AG04450 (cell line): ENCODE data around the gene NCBP3. TPM values are rescaled to one million over a fixed set of nuclear protein-coding genes. Genes with fewer than 3 reads are reported as not detected.

Source experiments
- CTCF ChIA-PET: fragments of 300-600, 350-600 bp; formaldehyde crosslinking; extraction: SDS; loops from one replicate; lab custom pipeline; 2022; ENCODE audit warnings: antibody characterized with exemption, inconsistent platforms; lab: Charles Lee
- POLR2A ChIA-PET: fragments of 350-600 bp; formaldehyde crosslinking; extraction: SDS; loops from one replicate; lab custom pipeline; 2021; ENCODE audit warnings: antibody characterized with exemption, inconsistent platforms; lab: Yijun Ruan, JAX
- DNase-seq: peaks from one replicate; pipeline ENCODE4 v3.0.0-alpha.2; 2011; ENCODE audit warnings: low read depth, low spot score
- H3K27ac ChIP-seq: one replicate; pipeline ENCODE4 v1.5.1; 2012; ENCODE audit warnings: low read depth, low read length, control low read depth
- H3K27me3 ChIP-seq: one replicate; pipeline ENCODE4 v1.6.0; 2012; ENCODE audit warnings: low read length; ENCODE audit not compliant: control insufficient read depth, insufficient read depth
- H3K4me3 ChIP-seq: 2 replicates; pipeline ENCODE4 v1.5.1; 2011; ENCODE audit warnings: mild to moderate bottlenecking, low read depth, low read length, control low read depth
- H3K9me3 ChIP-seq: 2 replicates; pipeline ENCODE4 v1.5.1; 2012; ENCODE audit warnings: low read length; ENCODE audit not compliant: control insufficient read depth, insufficient read depth
- polyA plus RNA-seq: library from polyadenylated mRNA; depleted of rRNA; stranded (reverse); fragments of >200 nt; gene quantifications from 2 replicates; pipeline ENCODE4 v1.2.3, GENCODE V29; 2011
- TF ChIP-seq, protein P1 (sequence below): IDR thresholded peaks from 2 replicates; pipeline ENCODE4 v1.5.1; 2011; ENCODE audit warnings: low read depth, low read length, control low read depth, inconsistent platforms

NCBP3 gene
- polyA plus RNA-seq, 1 experiment = 28.5 TPM

DNA sequence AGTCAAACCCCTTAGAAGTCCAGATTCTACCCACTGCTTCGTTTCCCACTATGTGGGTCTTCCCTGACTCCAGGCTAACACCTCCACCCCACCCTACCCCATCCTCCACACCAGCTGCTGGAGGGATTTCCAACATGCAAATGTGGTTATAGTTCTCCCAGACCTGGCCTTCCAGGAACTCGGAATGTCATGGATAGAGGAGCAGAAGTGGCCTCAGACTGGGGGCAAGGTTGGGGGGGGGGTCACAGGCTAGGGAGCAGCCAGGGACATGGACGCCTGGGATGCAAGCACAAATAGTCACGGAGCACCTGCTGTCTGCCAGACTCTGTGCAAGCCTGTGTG is 44.8 kb upstream of the NCBP3 start:
- Histone ChIP-seq H3K9me3 (no peaks in the 10 kb centered on the region; the same call in 1 of the 2 replicates), H3K27me3 (no peaks in the 10 kb centered on the region), H3K4me3 (no peak overlapping the region), H3K27ac (peak overlapping the region; percentile 81)
- ChIA-PET CTCF (interaction anchor here (1.3 to 2.7 kb wide), 3 partner anchors 23 to 153 kb away, joined by 4 to 12 read pairs (median 8); no protein-coding TSS in a partner anchor), POLR2A (interaction anchor here (0.6 to 1.1 kb wide), 3 partner anchors 12 to 74 kb away, joined by 3 read pairs; no protein-coding TSS in a partner anchor)
- DNase-seq = no peak
- TF ChIP-seq, protein P1, sequence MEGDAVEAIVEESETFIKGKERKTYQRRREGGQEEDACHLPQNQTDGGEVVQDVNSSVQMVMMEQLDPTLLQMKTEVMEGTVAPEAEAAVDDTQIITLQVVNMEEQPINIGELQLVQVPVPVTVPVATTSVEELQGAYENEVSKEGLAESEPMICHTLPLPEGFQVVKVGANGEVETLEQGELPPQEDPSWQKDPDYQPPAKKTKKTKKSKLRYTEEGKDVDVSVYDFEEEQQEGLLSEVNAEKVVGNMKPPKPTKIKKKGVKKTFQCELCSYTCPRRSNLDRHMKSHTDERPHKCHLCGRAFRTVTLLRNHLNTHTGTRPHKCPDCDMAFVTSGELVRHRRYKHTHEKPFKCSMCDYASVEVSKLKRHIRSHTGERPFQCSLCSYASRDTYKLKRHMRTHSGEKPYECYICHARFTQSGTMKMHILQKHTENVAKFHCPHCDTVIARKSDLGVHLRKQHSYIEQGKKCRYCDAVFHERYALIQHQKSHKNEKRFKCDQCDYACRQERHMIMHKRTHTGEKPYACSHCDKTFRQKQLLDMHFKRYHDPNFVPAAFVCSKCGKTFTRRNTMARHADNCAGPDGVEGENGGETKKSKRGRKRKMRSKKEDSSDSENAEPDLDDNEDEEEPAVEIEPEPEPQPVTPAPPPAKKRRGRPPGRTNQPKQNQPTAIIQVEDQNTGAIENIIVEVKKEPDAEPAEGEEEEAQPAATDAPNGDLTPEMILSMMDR = no peak

DNA sequence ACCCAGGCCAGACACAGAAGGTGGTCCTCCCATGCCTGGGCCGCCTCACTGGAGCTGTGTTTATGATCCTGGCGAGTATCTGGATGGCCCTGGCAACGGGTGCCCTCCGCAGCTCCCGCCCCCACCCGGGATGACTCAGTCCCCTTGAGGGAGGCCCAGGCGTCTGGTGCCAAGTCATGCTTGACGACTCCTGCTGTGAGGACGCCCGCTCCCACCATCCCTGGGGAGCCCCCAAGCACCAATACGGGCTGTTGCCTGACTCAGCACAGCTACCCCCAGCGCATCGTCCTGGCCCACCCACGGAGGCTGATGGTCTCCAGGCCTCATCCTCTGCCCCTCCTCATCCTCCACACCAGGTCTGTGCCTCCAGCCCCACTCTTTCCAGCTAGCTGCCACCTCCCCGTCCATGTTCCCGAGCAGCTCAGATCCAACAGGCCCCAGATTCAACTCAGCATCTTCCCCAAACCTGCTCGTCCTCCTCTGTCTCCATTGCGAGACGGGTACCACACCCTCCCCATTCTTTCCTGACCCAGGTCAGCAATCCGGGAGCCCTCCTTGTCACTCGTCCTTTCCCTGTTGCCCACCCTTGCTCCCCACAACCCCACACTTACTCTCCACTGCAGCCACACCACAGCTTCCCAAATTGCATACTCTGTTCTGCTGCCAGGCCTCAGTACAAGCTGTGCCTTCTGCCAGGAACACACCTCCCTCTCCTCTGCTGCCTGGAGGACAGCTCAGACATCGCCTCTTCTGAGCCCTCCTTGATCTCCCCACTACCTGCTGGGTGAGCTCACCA is 44.2 kb upstream of the NCBP3 start:
- TF ChIP-seq, protein P1 = no peak
- H3K9me3 ChIP-seq = no peaks in the 10 kb centered on the region; the same call in 1 of the 2 replicates
- CTCF ChIA-PET = interaction anchor here (1.0 to 2.7 kb wide), 4 partner anchors 23 to 184 kb away, joined by 4 to 12 read pairs (median 6); no protein-coding TSS in a partner anchor
- peak overlapping the region; percentile 81 for H3K27ac ChIP-seq
- peak overlapping the region; percentile 13; the same call in 1 of the 2 replicates for H3K4me3 ChIP-seq
- H3K27me3 ChIP-seq = no peaks in the 10 kb centered on the region
- DNase-seq = peak; percentile 37
- POLR2A ChIA-PET = interaction anchor here (0.6 to 1.4 kb wide), 5 partner anchors 12 to 75 kb away, joined by 3 to 5 read pairs (median 3); partner anchors contain the start of gene NCBP3

DNA sequence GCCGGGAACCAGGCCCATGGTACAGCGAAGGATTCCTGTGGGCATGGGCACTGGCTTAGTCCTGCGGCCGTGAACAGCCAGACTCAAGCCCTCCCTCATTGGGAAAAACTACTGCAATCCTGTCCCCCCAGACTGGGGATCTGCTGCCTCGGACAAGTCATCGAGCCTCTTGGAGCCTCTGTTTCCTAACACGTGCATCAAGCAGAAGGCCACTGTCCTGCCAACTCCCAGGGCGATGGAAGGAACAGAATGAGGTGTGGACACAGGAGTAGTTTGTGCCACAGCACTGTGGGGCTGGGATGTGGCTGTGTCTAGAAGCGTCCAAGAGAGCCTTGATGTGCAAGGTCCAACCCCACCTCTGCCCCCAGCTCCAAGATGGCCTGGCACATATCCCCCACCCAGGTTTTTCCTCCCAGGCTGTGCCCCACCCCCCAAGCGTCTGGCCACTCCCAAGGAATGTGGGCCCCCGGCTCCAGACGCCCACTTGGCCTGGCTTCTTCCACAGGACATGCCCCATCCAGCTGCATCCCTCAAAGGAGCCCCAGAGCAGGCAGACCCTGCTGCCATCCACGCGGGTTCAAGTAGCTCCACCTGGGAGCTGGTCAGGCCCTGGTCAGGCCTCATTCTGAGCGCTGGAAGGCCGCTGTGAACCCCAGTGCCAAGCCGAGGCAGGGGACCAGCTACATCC is 43.4 kb upstream of the NCBP3 start:
- TF ChIP-seq, protein P1 = no peak
- ChIA-PET POLR2A (interaction anchor here (0.6 to 1.4 kb wide), 3 partner anchors 24 to 44 kb away, joined by 3 to 5 read pairs (median 3); partner anchors contain the start of gene NCBP3), CTCF (interaction anchor here (1.0 to 2.7 kb wide), 5 partner anchors 24 to 185 kb away, joined by 4 to 12 read pairs (median 6); no protein-coding TSS in a partner anchor)
- Histone ChIP-seq H3K27ac (peak overlapping the region; percentile 92), H3K9me3 (no peaks in the 10 kb centered on the region; the same call in 1 of the 2 replicates), H3K4me3 (peak overlapping the region; percentile 7; the same call in 1 of the 2 replicates), H3K27me3 (no peaks in the 10 kb centered on the region)
- DNase-seq = no peak

DNA sequence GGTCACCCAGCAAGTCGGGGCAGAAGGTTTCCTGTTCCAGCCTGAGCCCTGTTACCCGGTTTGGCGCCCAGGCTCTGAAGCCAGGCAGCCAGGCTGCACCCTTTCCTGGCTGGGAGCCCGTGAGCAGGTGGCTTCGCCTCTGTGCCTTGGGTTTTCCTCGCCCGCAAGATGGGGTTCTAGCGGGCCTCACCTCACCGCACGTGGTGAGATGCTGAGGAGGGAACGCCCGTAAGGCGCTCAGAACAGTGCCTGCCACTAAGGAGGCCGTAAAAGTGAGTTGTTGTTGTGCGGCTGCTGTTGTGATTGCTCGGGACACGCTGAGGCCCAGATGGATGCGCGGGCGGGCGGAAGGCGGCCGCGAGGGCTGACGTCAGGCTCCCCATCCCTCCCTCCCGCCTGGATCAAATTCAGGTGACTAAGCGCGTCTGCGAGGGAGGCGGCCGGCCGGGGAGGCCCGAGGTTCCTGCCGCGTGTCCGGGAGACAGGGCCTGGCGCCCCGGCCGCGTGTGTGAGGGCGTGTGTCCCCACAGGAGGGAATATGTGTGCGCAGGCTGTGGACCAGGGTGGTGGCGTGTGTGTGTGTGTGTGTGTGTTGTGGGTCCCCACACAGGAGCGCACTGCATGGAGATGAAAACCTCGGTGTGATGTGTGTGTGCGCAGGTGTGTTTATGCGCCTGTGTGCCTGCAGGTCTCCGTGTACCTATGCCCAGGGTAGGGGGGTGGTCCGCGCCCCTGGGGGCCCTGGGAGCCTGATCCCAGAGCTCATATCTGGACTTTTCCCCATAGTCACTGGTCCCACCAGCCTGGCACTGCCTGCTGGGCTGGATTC is 42.5 kb upstream of the NCBP3 start:
- no peaks in the 10 kb centered on the region for H3K27me3 ChIP-seq
- no peaks in the 10 kb centered on the region; the same call in 1 of the 2 replicates for H3K9me3 ChIP-seq
- peak; percentile 67 for DNase-seq
- TF ChIP-seq, protein P1 = no peak
- ChIA-PET CTCF (interaction anchor here (2.4 to 2.7 kb wide), 2 partner anchors 25 to 151 kb away, joined by 6 to 8 read pairs; no protein-coding TSS in a partner anchor), POLR2A (interaction anchor here (0.7 kb wide), 1 partner anchor 43 kb away, joined by 3 read pairs; no protein-coding TSS in a partner anchor)
- peak overlapping the region; percentile 92 for H3K27ac ChIP-seq
- H3K4me3 ChIP-seq = no peak overlapping the region
